Loucy (cell line): ENCODE measurements around the gene HEBP1.

Source experiments
- H2AFZ ChIP-seq: fragments of 200-600 bp; sonication (generic); 2 replicates; pipeline ENCODE4 v1.6.0; 2016; ENCODE audit warnings: antibody characterized with exemption, mild to moderate bottlenecking, low read length, moderate library complexity
- H3F3A ChIP-seq: fragments of 200-600 bp; 2 replicates; pipeline ENCODE4 v1.6.0; 2016; ENCODE audit warnings: antibody characterized with exemption, low read depth, mild to moderate bottlenecking
- H3K27me3 ChIP-seq: fragments of 200-600 bp; sonication (generic); 2 replicates; pipeline ENCODE4 v1.6.1; 2014; ENCODE audit warnings: low read length, mild to moderate bottlenecking; ENCODE audit not compliant: insufficient read depth, poor library complexity, severe bottlenecking
- H3K36me3 ChIP-seq: fragments of 200-600 bp; sonication (generic); 2 replicates; pipeline ENCODE4 v1.6.1; 2016; ENCODE audit warnings: low read length; ENCODE audit not compliant: insufficient read depth
- H3K4me1 ChIP-seq: fragments of 200-600 bp; sonication (generic); 2 replicates; pipeline ENCODE4 v1.5.1; 2014; ENCODE audit warnings: low read length, mild to moderate bottlenecking; ENCODE audit not compliant: insufficient read depth, poor library complexity, severe bottlenecking
- H3K4me2 ChIP-seq: fragments of 200-600 bp; sonication (generic); 2 replicates; pipeline ENCODE4 v1.6.0; 2014; ENCODE audit warnings: antibody characterized with exemption, low read length, low read depth, mild to moderate bottlenecking; ENCODE audit not compliant: poor library complexity, severe bottlenecking
- H3K4me3 ChIP-seq: fragments of 200-600 bp; sonication (generic); 2 replicates; pipeline ENCODE4 v1.5.1; 2014; ENCODE audit warnings: low read length, mild to moderate bottlenecking, mixed read lengths; ENCODE audit not compliant: poor library complexity, severe bottlenecking
- H3K79me2 ChIP-seq: fragments of 200-600 bp; sonication (generic); 2 replicates; pipeline ENCODE4 v1.6.1; 2014; ENCODE audit warnings: low read length; ENCODE audit not compliant: insufficient read depth
- H3K9ac ChIP-seq: fragments of 200-600 bp; sonication (generic); 2 replicates; pipeline ENCODE4 v1.6.0; 2014; ENCODE audit warnings: mild to moderate bottlenecking, low read depth, low read length, moderate library complexity; ENCODE audit not compliant: poor library complexity, severe bottlenecking
- H3K9me2 ChIP-seq: fragments of 200-600 bp; sonication (generic); replicated peaks from 2 replicates; pipeline ENCODE4 v1.6.1; 2016; ENCODE audit warnings: low read depth, low read length, mixed read lengths
- H3K9me3 ChIP-seq: fragments of 200-600 bp; sonication (generic); 2 replicates; pipeline ENCODE4 v1.6.1; 2014; ENCODE audit warnings: mild to moderate bottlenecking, antibody characterized with exemption, low read length, low read depth; ENCODE audit not compliant: insufficient read depth
- H4K20me1 ChIP-seq: fragments of 200-600 bp; sonication (generic); 2 replicates; pipeline ENCODE4 v1.6.0; 2014; ENCODE audit warnings: antibody characterized with exemption, low read length, mild to moderate bottlenecking; ENCODE audit not compliant: insufficient read depth, poor library complexity, severe bottlenecking
- CTCF ChIP-seq: fragments of 200-600 bp; sonication (generic); conservative IDR thresholded peaks from 2 replicates; pipeline ENCODE4 v1.5.1; 2014; ENCODE audit warnings: mild to moderate bottlenecking, antibody characterized with exemption, low read length
- EZH2phosphoT487 ChIP-seq: fragments of 200-600 bp; IDR thresholded peaks from 2 replicates; pipeline ENCODE4 v1.6.1; 2018; ENCODE audit warnings: antibody characterized with exemption, mild to moderate bottlenecking, moderate library complexity, borderline replicate concordance

The HEBP1 gene

GRCh38 chr12:12947902-12948301, 52.2 kb downstream of the HEBP1 start:
- no peak for TF ChIP-seq EZH2phosphoT487
- TF ChIP-seq CTCF, result no peak
- Histone ChIP-seq H3K4me2 (no peak overlapping the region), H2AFZ (no peak overlapping the region), H3K4me3 (no peak overlapping the region), H3K79me2 (no peaks in the 10 kb centered on the region), H3K4me1 (no peaks in the 10 kb centered on the region), H3K9me3 (no peaks in the 10 kb centered on the region), H3K9ac (no peak overlapping the region), H3F3A (no peaks in the 10 kb centered on the region), H3K36me3 (no peaks in the 10 kb centered on the region), H3K27me3 (no peaks in the 10 kb centered on the region), H4K20me1 (no peaks in the 10 kb centered on the region), H3K9me2 (no peaks in the 10 kb centered on the region)

- Histone ChIP-seq H3K9ac (no peak overlapping the region), H3K79me2 (no peaks in the 10 kb centered on the region), H3K4me2 (no peak overlapping the region), H3K4me3 (no peak overlapping the region), H3K27me3 (no peaks in the 10 kb centered on the region), H2AFZ (no peak overlapping the region), H4K20me1 (no peaks in the 10 kb centered on the region), H3K4me1 (no peaks in the 10 kb centered on the region), H3F3A (no peaks in the 10 kb centered on the region), H3K9me3 (no peaks in the 10 kb centered on the region), H3K36me3 (no peaks in the 10 kb centered on the region), H3K9me2 (no peaks in the 10 kb centered on the region)
- TF ChIP-seq EZH2phosphoT487, result no peak
- TF ChIP-seq CTCF, result no peak
Measured at GRCh38 chr12:12946686-12947355, 53.2 kb downstream of the HEBP1 start.

- no peak overlapping the region for H3K4me2 ChIP-seq
- H3K36me3 ChIP-seq, result no peaks in the 10 kb centered on the region
- no peak overlapping the region for H3K9ac ChIP-seq
- H3K9me2 ChIP-seq, result no peaks in the 10 kb centered on the region
- no peaks in the 10 kb centered on the region for H3F3A ChIP-seq
- no peaks in the 10 kb centered on the region for H3K27me3 ChIP-seq
- H3K79me2 ChIP-seq, result no peaks in the 10 kb centered on the region
- no peak overlapping the region for H2AFZ ChIP-seq
- H4K20me1 ChIP-seq, result no peaks in the 10 kb centered on the region
- H3K4me3 ChIP-seq, result no peak overlapping the region
- no peaks in the 10 kb centered on the region for H3K9me3 ChIP-seq
- H3K4me1 ChIP-seq, result no peaks in the 10 kb centered on the region
- no peak for TF ChIP-seq CTCF
- TF ChIP-seq EZH2phosphoT487, result no peak
Measured at GRCh38 chr12:12945591-12945990, 54.5 kb downstream of the HEBP1 start.
